SH-SY5Y (cell line): ENCODE measurements around the gene BORCS5.

Experiments
- GATA2 ChIP-seq: IDR thresholded peaks from 2 replicates; pipeline ENCODE4 v1.6.1; 2011; ENCODE audit warnings: mild to moderate bottlenecking, low read depth, low read length
- GATA3 ChIP-seq: IDR thresholded peaks from 2 replicates; pipeline ENCODE4 v1.6.1; 2011; ENCODE audit warnings: low read depth, mild to moderate bottlenecking, low read length, moderate library complexity

GRCh38 chr12:12465522-12465921 lies 108.6 kb downstream of the BORCS5 start:
- TF ChIP-seq GATA3 (no peak), GATA2 (no peak)
